Fibroblast of the conjunctiva (primary cell): ENCODE results near the gene ULK1.

ENCODE experiments used
- DNase-seq: peaks from one replicate; pipeline ENCODE4 v3.0.0-alpha.2; 2010; ENCODE audit warnings: low read depth

The ULK1 gene

DNA sequence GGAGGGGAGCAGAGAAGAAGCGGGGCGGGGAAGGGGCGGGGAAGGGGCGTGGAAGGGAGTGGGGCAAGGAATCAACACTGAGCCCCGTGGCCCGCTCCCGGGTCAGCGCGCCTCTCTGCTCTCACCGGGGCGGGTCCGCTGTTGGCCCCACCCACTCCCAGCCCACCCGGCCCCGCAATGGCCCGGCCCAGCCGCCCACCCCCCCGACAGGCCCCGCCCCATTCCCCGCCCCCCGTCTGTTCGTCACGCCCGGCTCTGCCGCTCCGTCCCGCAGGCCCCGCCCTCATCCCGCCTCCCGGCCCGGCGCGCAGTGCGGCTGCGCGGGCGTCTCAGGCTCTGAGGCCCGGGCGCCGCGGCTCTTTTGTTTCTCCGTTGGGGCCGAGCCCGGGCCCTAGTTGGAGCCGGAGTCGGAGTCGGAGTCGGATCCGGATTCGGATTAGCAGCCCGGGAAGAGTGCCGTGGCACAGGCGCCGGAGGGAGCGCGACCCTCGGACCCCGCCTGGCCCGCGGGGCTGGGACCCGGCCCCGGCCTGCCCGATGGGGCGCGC lies at the start of gene ULK1:
Gene ULK1, plus strand, starts transcription at position 310 of the 548 bp plus-strand sequence. CDS start 380 bp downstream, outside the sequence.
- DNase-seq: peak; percentile 72

DNA sequence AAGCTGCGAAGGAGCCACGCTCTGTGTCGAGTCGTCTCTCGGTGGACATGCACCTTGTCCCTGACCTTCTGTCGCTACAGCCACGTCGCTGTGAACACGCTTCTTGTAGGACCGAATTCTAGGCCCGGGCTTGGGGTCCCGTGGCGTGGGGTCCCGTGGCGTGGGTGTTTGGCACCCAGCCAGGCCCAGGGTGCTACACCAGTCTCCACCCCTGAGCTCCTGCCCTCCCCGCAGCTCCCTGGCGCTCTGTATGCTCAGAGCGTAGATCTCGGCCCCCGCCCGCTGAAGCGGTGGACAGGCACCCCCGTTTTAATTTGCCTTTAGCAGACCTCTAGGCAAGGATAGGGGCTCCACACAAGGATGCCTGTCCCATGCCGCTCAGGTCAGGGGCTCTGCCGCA lies 49.8 kb upstream of the ULK1 start:
- DNase-seq: no peak

DNA sequence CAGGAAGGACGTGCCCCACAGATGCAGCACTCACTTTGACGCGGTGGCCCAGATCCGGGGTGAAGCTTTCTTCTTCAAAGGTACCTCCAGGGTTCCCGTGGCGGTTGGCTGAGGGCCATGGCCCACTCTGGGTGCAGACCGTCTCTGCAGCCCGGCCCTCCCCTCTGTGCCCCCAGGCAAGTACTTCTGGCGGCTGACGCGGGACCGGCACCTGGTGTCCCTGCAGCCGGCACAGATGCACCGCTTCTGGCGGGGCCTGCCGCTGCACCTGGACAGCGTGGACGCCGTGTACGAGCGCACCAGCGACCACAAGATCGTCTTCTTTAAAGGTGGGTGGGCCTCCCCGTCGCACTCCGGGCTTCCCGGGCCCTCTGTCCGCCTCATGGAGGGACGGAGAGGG lies 49.3 kb upstream of the ULK1 start:
- DNase-seq: no peak

DNA sequence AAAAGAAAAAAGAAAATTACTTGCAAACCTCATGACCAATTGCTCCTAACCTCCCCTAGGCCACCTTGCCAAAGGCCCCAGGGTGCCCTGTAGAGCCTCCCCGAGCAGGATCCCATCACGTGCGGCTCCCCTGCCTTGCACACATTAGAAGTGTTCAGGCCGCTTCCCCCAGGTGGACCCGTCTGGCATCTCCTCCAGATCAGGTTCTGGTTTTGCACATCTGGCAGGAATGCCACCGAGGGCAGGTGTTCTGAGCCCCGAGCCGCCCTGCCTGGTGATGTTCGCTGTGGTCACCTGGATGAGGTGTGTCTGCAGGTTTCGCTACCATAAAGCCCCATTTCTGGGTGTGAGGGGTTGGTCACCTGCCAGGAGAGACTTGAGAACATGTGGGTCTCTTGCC lies 47.0 kb upstream of the ULK1 start:
- no peak for DNase-seq

DNA sequence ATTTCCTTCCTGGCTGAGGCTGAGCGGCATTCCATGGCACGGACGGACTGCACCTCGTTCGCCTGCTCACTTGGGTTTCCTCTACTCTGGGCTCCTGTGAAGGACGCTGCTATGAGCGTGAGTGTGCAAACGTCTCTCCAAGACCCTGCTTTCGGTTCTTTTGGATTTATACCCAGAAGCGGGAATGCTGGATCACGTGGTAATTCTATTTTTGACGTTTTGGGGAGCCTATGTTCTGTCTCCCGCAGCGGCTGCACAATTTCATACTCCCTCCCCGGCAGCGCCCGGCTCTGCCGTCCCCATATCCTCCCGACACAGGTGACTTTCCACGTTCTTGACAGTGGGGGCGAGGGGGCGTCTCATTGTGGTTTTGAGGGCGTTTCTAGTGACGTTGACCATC lies 45.7 kb upstream of the ULK1 start:
- DNase-seq: no peak

DNA sequence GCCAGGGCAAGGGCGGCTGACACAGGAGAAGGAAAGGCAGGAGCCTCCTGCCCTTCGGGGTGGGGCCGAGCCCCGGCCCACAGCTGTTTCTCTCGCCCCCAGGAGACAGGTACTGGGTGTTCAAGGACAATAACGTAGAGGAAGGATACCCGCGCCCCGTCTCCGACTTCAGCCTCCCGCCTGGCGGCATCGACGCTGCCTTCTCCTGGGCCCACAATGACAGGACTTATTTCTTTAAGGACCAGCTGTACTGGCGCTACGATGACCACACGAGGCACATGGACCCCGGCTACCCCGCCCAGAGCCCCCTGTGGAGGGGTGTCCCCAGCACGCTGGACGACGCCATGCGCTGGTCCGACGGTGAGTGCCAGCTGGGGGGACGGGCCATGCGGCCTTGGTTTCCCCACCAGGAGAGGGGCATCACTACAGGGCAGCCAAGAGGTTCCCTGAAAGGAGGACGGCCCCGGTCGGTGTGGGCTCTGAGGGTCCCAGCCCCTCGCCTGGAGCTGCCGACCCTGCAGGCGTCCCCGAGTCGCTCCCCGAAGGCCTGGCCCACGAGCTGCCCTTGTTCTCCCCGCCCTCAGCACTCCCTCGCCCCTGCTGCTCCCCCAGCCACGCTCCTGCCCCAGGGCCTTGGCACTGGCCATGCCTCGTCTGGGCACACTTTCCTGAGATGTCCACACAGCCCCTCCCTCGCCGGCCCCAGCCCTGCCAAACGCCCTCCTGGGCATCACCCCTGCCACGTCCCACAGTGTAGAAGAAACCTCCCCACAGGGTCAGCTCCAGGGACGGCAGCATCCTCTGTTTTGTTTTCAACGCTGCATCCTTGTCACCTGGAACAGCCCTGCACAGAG lies 44.5 kb upstream of the ULK1 start:
- DNase-seq: no peak

DNA sequence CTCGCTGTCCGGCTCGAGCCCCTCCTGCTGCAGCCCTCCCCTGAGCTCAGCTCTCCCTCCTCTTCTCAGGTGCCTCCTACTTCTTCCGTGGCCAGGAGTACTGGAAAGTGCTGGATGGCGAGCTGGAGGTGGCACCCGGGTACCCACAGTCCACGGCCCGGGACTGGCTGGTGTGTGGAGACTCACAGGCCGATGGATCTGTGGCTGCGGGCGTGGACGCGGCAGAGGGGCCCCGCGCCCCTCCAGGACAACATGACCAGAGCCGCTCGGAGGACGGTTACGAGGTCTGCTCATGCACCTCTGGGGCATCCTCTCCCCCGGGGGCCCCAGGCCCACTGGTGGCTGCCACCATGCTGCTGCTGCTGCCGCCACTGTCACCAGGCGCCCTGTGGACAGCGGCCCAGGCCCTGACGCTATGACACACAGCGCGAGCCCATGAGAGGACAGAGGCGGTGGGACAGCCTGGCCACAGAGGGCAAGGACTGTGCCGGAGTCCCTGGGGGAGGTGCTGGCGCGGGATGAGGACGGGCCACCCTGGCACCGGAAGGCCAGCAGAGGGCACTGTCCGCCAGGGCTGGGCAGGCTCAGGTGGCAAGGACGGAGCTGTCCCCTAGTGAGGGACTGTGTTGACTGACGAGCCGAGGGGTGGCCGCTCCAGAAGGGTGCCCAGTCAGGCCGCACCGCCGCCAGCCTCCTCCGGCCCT lies 43.4 kb upstream of the ULK1 start:
- no peak for DNase-seq

DNA sequence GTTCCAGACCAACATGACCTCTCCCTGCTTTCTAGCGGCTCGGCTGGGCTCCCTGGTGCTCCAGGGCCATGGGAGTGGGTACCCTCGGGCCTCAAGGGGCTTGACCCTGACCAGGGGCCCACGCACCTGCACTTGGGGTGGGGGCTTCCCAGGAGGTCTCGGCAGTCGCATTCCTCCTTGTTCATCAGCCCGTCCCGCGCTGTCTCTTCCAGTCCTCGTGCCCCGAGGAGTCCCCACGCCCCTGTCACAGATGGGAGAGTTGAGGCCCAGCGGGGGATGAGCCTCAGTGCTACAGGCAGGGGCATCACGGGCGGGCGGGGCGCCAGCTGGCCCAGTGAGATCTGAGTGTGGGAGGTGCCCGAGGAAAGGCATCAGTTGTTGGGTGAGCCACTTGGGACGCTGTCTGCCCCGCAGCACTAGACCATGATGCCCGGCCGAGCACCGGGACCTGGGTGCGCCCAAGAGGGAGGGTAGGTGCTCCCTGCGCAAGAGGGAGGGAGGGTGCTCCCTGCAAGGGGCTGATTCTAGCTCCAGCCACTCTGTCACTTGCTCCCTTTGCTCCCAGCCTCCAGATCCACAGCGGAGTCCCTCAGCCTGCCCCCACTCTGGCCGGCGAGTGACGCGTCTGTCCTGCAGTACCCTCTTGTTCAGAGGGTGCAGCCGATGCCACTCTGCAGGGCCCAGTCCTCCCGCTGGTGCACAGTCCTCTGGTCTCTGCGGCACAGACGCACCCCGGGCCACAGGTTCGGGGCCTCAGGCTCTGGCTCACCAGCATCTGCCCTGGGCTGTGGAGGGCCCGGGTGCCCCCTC lies 42.5 kb upstream of the ULK1 start:
- no peak for DNase-seq

DNA sequence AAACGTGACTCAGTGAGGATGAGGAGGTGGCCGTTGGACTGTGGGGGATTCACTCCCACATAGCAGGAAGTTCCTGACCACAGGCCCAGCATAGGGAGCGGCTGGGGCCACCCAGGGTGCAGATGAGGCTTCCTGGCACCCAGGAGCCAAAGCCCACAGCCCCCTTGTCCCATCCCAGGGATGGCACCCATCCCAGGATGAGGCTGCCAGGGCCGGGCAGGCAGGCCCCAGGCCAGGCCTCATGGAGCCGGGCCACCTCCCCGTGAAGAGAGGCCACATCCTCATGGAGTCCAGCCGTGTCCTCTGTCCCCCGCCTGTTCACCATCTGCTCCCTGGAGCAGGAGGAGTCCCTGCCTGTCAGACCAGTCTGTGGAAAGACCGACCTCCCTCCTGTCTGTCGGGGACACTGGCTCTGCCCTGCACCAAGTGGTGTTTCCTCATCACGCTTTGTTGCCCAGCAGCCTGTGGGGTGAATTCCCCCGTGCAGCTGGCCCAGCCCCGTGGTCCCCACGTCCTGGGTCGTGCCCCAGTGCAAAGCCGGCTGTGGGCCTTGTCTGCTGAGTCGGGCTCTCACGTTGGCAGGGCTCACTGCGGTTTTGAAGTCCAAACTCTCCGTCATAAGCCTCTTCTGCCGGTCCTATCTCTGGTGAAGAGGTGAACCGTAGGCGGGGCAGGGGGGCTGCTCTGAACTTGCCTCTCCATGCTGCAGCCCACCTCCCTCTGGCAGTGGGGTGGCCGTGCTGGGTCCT lies 41.7 kb upstream of the ULK1 start:
- no peak for DNase-seq

DNA sequence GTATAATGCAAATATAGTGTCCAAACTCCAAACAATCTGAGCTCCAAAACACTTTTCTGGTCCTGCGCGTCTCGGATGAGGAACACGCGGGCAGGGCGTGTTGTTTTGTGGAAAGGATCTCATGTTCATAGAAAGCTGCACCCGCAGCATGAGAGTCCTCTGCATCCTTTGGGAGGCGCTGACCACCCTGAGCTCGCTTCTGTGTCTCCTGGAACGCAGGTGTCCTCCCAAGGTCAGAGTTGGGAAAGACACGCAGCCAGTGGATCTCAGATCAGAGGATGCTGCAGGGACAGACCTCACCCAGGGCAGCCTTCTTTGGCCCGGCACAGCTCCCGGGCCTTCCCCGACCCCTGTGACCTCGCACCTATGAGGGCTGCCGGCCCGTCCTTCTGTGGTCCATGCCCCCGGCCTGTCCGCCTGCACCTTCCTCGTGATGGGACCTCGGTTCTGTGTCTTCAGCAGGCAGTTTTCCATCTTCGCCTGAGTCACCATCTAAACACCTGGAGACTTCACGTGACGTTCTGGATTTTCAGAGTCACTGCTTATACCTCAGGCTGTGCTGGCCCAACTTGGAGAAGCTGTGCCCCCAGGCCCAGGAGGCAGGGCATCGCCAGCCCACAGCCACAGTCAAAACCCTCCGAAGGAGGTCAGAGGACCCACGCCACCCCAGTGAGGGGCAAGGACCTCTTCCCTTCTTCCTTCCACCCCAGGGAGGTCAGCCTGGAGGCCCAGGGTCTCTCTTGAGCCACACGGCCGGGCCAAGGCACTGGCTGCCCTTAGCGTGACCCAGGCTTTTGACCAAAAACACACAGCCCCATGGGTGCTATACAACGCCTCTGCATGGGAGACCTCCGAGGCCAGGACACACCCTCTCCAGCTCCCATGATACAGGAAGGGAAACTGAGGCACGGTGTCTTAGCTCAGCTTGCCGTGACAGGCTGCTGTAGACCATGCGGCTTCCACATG lies 40.3 kb upstream of the ULK1 start:
- no peak for DNase-seq

DNA sequence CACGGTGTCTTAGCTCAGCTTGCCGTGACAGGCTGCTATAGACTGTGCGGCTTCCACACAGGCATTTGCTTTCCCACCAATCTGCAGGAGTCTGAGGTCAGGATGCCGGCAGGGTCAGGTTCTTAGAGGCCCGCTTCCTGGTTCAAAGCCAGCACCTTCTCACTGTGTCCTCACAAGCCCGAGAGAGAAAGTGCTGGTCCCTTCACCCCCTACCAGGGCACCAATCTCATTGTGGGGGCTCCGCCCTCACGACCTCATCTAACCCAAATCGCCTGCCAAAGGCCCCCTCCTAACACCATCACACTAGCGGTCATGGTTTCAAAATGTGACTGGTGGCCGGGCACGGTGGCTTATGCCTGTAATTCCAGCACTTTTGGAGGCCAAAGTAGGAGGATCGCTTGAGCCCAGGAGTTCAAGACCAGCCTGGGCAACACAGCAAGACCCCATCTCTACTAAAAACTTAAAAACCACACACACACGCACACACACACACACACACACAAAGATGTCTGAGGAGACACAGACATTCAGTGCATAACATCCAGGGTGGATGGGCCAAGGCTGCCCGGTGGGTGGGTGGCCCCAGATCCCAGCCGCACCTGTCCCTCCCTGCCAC lies 39.5 kb upstream of the ULK1 start:
- DNase-seq: no peak

DNA sequence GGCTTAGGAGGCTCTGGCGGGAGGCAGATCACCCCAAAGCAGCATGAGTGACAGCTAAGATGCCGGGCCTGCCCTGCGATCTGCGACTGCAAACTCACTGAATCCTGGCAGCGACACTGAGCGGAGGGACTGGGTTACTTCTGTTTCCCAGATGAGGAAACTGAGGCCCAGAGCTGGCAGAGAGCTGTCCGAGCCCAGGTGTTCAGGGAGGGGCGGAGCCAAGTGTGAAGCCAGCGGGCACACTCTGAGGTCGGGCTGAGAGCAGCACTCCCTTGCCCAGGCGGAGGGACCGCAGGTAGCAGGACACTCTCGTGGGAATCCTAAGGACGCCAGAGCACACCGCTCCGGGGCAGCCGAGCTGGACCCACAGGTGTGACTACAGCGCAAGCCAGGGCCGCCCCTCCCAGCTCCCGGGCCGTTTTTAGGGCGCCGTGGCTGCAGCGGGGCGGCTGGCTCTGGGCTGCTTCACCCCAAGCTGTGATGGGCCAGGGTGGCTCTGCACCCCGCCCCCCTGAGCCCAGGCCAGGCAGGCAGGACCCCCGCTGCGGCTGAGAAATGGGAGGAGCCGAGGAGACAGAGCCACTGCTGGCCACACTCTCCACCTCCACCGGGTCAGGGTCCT lies 38.8 kb upstream of the ULK1 start:
- DNase-seq: no peak

DNA sequence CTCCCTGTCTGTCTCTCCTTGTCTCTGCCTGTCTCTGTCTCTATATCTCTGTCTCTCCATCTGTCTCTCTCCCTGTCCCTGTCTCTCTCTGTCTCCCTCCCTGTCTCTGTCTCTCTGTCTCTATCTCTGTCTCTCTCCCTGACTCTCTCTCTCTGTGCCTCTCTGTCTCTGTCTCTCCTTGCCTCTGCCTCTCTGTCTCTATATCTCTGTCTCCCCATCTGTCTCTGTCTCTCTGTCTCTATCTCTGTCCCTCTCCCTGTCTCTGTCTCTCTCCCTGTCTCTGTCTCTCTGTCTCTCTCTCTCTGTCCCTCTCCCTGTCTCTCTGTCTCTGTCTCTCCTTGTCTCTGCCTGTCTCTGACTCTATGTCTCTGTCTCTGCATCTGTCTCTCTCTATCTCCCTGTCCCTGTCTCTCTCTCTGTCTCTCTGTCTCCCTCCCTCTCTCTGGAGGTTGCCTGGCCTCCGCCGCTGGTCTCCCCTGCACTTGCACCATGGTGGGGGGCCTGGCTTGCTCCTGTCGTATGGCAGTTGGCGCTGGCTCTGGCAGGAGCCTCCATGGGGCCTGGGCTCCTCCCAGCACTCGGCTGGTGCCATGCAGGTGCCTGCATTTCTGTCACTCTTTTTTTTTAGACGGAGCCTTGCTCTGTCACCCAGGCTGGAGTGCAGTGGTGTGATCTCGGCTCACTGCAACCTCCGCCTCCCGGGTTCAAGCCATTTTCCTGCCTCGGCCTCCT lies 37.9 kb upstream of the ULK1 start:
- no peak for DNase-seq

DNA sequence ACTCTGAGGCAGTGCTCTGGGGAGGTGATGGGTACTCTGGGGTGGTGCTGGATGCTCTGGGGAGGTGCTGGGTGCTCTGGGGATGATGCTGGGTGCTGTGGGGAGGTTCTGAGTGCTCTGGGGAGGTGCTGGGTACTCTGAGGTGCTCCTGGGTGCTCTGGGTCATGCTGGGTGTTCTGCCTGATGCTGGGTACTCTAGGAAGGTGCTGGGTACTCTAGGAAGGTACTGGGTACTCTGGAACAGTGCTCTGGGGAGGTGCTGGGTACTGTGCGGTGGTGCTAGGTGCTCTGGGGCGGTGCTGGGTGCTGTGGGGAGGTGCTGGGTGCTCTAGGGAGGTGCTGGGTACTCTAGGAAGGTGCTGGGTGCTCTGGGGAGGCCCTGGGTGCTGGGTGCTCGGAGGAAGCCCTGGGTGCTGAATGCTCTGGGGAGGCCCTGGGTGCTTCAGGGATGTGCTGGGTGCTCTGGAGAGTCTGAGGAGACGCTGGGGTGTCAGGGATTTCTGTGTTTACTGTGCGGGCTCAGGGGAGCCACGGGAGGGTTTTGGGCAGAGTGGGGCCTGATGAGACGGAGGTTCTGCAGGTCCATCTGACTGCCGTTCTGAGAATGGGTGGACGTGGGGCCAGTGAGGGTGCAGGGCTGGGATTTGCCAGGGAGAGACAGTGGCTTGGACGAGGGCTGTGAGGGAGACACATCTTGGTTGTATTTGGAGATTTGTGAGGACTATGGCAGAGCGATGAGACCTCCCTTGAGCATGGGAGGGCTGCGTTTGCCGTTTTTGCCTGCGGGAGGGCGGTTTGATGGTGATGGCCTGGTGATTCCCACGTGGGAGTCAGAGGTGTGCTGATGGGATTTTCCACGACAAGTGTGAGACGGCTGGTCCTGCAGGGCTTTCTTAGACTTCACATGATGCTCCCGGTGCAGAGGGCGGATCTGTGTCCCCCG lies 36.2 kb upstream of the ULK1 start:
- no peak for DNase-seq

DNA sequence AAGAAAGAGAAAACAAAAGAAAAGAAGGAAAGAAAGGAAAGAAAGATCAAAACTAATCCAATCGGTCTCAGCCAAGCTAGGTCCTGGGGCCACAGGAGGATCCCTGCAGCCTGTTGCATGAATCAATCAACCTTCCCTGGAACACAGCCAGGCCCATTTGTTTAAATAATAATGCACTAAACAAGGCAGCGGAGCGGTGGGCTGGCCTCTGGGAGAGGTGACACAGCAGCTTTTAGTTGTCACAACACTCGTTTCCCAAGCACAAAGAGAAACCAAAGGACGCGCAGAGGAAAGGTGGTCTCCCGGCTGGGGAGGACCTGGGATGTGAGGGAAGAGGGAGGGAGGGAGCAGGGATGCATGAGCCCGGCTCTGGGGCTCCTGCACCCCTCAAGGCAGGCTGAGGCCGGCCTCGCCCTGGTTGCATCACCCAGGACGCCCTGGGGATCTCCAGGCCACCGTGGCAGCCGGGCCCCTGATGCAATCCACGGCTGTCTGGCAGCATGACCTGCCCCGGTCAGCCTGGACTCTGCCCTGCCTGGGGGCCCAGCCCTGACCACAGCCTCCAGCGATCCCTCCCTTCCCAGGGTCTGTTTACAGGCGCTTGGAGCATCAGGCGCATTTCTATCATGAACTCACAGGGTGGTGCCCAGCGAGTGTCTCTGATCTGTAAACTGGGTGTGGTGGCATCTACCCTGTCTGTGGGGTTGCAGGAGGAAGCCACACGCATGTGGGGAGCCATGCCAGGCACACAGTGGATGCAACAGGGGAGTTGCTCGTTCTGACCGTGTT lies 33.8 kb upstream of the ULK1 start:
- peak; percentile 83 for DNase-seq

DNA sequence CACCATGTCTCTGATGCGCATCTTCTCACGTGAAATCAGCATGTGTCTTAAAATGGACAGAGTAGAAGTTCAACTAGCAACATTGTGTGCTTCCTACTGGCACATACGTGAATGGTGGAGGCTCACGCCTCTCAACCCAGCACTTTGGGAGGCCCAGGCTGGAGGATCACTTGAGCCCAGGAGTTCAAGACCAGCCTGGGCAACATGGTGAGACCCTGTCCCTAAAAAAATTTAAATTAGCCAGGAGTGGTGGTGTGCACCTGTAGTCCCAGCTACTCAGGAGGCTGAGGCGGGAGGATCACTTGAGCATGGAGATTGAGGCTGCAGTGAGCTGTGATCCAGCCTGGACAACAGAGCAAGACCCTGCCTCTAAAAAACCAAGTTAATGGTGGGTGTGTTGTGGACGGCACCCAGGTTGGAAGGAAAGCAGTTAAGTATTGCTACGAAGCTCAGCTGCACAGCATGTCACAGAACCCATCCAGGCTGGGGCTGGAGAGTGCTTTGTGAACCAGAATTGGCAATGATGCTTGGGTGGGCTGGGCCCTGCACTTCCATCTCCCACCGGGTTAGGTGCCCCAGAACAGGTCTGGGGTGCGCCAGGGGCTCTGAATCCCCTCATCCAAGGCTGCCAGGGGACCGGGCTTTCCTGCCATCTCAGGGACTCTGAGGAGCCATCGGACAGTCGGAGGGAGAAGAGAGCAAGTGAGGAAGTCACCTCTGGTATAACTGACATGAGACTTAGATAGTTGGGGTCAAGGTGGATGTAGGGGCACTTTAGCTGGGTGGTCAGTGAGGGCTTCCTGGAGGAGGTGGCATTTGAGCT lies 33.0 kb upstream of the ULK1 start:
- DNase-seq: no peak
